Activated B cell treated with CpG ODN at 0.5 μM for 24 hours (primary cell): ENCODE data around the gene OR2H1. TPM values are rescaled to one million over a fixed set of nuclear protein-coding genes. Genes with fewer than 3 reads are reported as not detected.
"Not testable (repeated sequence)": the region's sequence is repeated elsewhere in the genome, so short reads cannot be mapped to it uniquely, and the experiment has no call there.

Source experiments
- ATAC-seq: fragments of 200-7000 bp; cut with Tn5 transposase; one replicate; pipeline ENCODE4 v1.10.0; 2021; ENCODE audit warnings: low read depth, mild to moderate bottlenecking, moderate library complexity
- CTCF ChIA-PET: fragments of 350-600 bp; sonication (Branson Sonifier 250); formaldehyde crosslinking; loops from one replicate; lab custom pipeline; 2021; ENCODE audit warnings: antibody characterized with exemption; lab: Charles Lee
- POLR2A ChIA-PET: fragments of 350-600 bp; sonication (Branson Sonifier 250); formaldehyde crosslinking; loops from one replicate; lab custom pipeline; 2021; ENCODE audit warnings: antibody characterized with exemption; lab: Charles Lee
- DNase-seq: peaks from one replicate; pipeline ENCODE4 v3.0.0; 2022
- H3K27ac Mint-ChIP-seq: one replicate; pipeline ENCODE4 v1.8.0; 2020; ENCODE audit warnings: mixed read lengths
- H3K27me3 Mint-ChIP-seq: one replicate; pipeline ENCODE4 v1.8.0; 2021; ENCODE audit warnings: mixed read lengths
- H3K36me3 Mint-ChIP-seq: one replicate; pipeline ENCODE4 v1.8.0; 2021; ENCODE audit warnings: low read depth, mixed read lengths
- H3K4me1 Mint-ChIP-seq: one replicate; pipeline ENCODE4 v1.8.0; 2021; ENCODE audit warnings: mixed read lengths
- H3K4me3 Mint-ChIP-seq: one replicate; pipeline ENCODE4 v1.8.0; 2020; ENCODE audit warnings: mild to moderate bottlenecking, mixed read lengths
- H3K9me3 Mint-ChIP-seq: one replicate; pipeline ENCODE4 v1.8.0; 2020; ENCODE audit warnings: mixed read lengths
- CTCF ChIP-seq: fragments of 200-600 bp; IDR thresholded peaks from one replicate; pipeline ENCODE4 v1.8.0; 2022; ENCODE audit warnings: antibody characterized with exemption, mild to moderate bottlenecking
- intact Hi-C: fragments of 100-400 bp; cut with micrococcal nuclease; formaldehyde crosslinking; loops from one replicate; pipeline ENCODE4 v1.15.1; 2024
- total RNA-seq: library from RNA; stranded (reverse); gene quantifications from 2 replicates; pipeline ENCODE4 v1.2.3, GENCODE V29; 2022

The OR2H1 gene
- total RNA-seq, 1 donor from 2014 or later: not detected

GRCh38 chr6:29425075-29425474, 31.9 kb upstream of the OR2H1 start:
- H3K4me3 Mint-ChIP-seq: no peak overlapping the region
- no peaks in the 10 kb centered on the region for H3K9me3 Mint-ChIP-seq
- no peak for TF ChIP-seq CTCF
- intact Hi-C loops: no loop called here
- no peak for ATAC-seq
- POLR2A ChIA-PET: no interaction called here
- H3K36me3 Mint-ChIP-seq: no peaks in the 10 kb centered on the region
- H3K4me1 Mint-ChIP-seq: no peaks in the 10 kb centered on the region
- CTCF ChIA-PET: no interaction called here
- H3K27me3 Mint-ChIP-seq: peaks cover 10% of the 10 kb centered on the region
- no peak for DNase-seq
- H3K27ac Mint-ChIP-seq: no peak overlapping the region

- DNase-seq (no peak), ATAC-seq (no peak)
- POLR2A ChIA-PET: no interaction called here
- TF ChIP-seq CTCF: no peak
- H3K27ac Mint-ChIP-seq: no peak overlapping the region
- H3K36me3 Mint-ChIP-seq: no peaks in the 10 kb centered on the region
- H3K9me3 Mint-ChIP-seq: no peaks in the 10 kb centered on the region
- no peaks in the 10 kb centered on the region for H3K4me1 Mint-ChIP-seq
- H3K4me3 Mint-ChIP-seq: no peak overlapping the region
- intact Hi-C loops: no loop called here
- CTCF ChIA-PET: no interaction called here
- peaks cover 11% of the 10 kb centered on the region for H3K27me3 Mint-ChIP-seq
Measured at GRCh38 chr6:29426654-29427053, 30.3 kb upstream of the OR2H1 start.

GRCh38 chr6:29436730-29437129, 20.2 kb upstream of the OR2H1 start:
- H3K36me3 Mint-ChIP-seq, intact Hi-C loops, POLR2A ChIA-PET, H3K27ac Mint-ChIP-seq, CTCF ChIA-PET, ATAC-seq, H3K4me1 Mint-ChIP-seq, DNase-seq, H3K4me3 Mint-ChIP-seq: not testable (repeated sequence)
- Mint-ChIP-seq H3K9me3 (peaks cover 14% of the 10 kb centered on the region), H3K27me3 (peaks cover 17% of the 10 kb centered on the region)

- ATAC-seq (no peak), DNase-seq (no peak)
- intact Hi-C loops: no loop called here
- Mint-ChIP-seq H3K27ac (no peak within 1 kb of the TSS), H3K4me1 (no peaks in the 10 kb centered on the region), H3K27me3 (peaks cover 17% of the 10 kb centered on the region), H3K4me3 (no peak within 1 kb of the TSS), H3K36me3 (no peaks in the 10 kb centered on the region), H3K9me3 (peaks cover 8% of the 10 kb centered on the region)
- ChIA-PET POLR2A (no interaction called here), CTCF (no interaction called here)
- TF ChIP-seq CTCF: no peak
Measured at GRCh38 chr6:29439006-29439405, 17.9 kb upstream of the OR2H1 start, which contains the start of gene OR10C1. OR10C1 (plus strand) TSS chr6:29439306; CDS start chr6:29440016, 710 bp downstream.

GRCh38 chr6:29442719-29443118, 14.2 kb upstream of the OR2H1 start:
- no peak overlapping the region for H3K4me3 Mint-ChIP-seq
- no peak for TF ChIP-seq CTCF
- ChIA-PET CTCF (no interaction called here), POLR2A (no interaction called here)
- no peak for DNase-seq
- H3K4me1 Mint-ChIP-seq: no peaks in the 10 kb centered on the region
- ATAC-seq: no peak
- peaks cover 21% of the 10 kb centered on the region for H3K27me3 Mint-ChIP-seq
- intact Hi-C loops: no loop called here
- peaks cover 10% of the 10 kb centered on the region for H3K9me3 Mint-ChIP-seq
- H3K27ac Mint-ChIP-seq: no peak overlapping the region
- H3K36me3 Mint-ChIP-seq: no peaks in the 10 kb centered on the region

- DNase-seq, ATAC-seq, CTCF ChIA-PET, H3K4me1 Mint-ChIP-seq, H3K27ac Mint-ChIP-seq, intact Hi-C loops, H3K36me3 Mint-ChIP-seq, H3K4me3 Mint-ChIP-seq: not testable (repeated sequence)
- peaks cover 10% of the 10 kb centered on the region for H3K9me3 Mint-ChIP-seq
- POLR2A ChIA-PET: interaction anchor here (1.1 kb wide), 1 partner anchor 9 kb away, joined by 4 read pairs; no protein-coding TSS in a partner anchor
- peaks cover 29% of the 10 kb centered on the region for H3K27me3 Mint-ChIP-seq
Measured at GRCh38 chr6:29444031-29444430, 12.9 kb upstream of the OR2H1 start.
